GM23338 (cell line): ENCODE results near the gene PPM1L. TPM values are rescaled to one million over a fixed set of nuclear protein-coding genes. Genes with fewer than 3 reads are reported as not detected.

Source experiments
- ATAC-seq: fragments of 200-7000 bp; cut with Tn5 transposase; 3 replicates; pipeline ENCODE4 v1.9.1; 2020
- DNase-seq: peaks from one replicate; pipeline ENCODE4 v3.0.0-alpha.2; 2015; ENCODE audit warnings: low spot score
- H2AFZ ChIP-seq: fragments of 200-600 bp; sonication (generic); 2 replicates; pipeline ENCODE4 v1.8.0; 2016; ENCODE audit warnings: antibody characterized with exemption, mild to moderate bottlenecking, moderate library complexity
- H3F3A ChIP-seq: fragments of 200-600 bp; sonication (generic); replicated peaks from 2 replicates; pipeline ENCODE4 v1.8.0; 2017; ENCODE audit warnings: antibody characterized with exemption, mixed run types, low read depth
- H3K27ac ChIP-seq: fragments of 200-600 bp; sonication (generic); 2 replicates; pipeline ENCODE4 v1.6.1; 2016; ENCODE audit warnings: low read depth
- H3K27me3 ChIP-seq: fragments of 200-600 bp; sonication (generic); 2 replicates; pipeline ENCODE4 v1.8.0; 2016; ENCODE audit warnings: mild to moderate bottlenecking, mixed run types, moderate library complexity; ENCODE audit not compliant: insufficient read depth
- H3K36me3 ChIP-seq: fragments of 200-600 bp; sonication (generic); 2 replicates; pipeline ENCODE4 v1.8.0; 2016; ENCODE audit warnings: mild to moderate bottlenecking; ENCODE audit not compliant: insufficient read depth
- H3K4me1 ChIP-seq: fragments of 200-600 bp; sonication (generic); 2 replicates; pipeline ENCODE4 v1.8.0; 2016; ENCODE audit warnings: mild to moderate bottlenecking, moderate library complexity; ENCODE audit not compliant: insufficient read depth
- H3K4me2 ChIP-seq: fragments of 200-600 bp; sonication (generic); 2 replicates; pipeline ENCODE4 v1.7.1; 2017; ENCODE audit warnings: mixed run types
- H3K4me3 ChIP-seq: fragments of 200-600 bp; sonication (generic); 2 replicates; pipeline ENCODE4 v1.6.1; 2016; ENCODE audit warnings: mixed run types
- H3K79me2 ChIP-seq: fragments of 200-600 bp; sonication (generic); replicated peaks from 2 replicates; pipeline ENCODE4 v1.8.0; 2017; ENCODE audit warnings: mild to moderate bottlenecking; ENCODE audit not compliant: insufficient read depth
- H3K9me2 ChIP-seq: fragments of 200-600 bp; sonication (generic); 2 replicates; pipeline ENCODE4 v1.8.0; 2017; ENCODE audit not compliant: insufficient read depth
- H4K20me1 ChIP-seq: fragments of 200-600 bp; sonication (generic); replicated peaks from 2 replicates; pipeline ENCODE4 v1.8.0; 2017; ENCODE audit warnings: mild to moderate bottlenecking; ENCODE audit not compliant: insufficient read depth
- H3K27ac Mint-ChIP-seq: 2 replicates; pipeline ENCODE4 v1.8.0; 2020; ENCODE audit warnings: inconsistent platforms, mild to moderate bottlenecking, moderate library complexity, mixed read lengths
- H3K27me3 Mint-ChIP-seq: 3 replicates; pipeline ENCODE4 v1.8.0; 2022; ENCODE audit warnings: low read depth, mild to moderate bottlenecking, moderate library complexity, mixed read lengths, inconsistent platforms; ENCODE audit not compliant: insufficient read depth, poor library complexity
- H3K36me3 Mint-ChIP-seq: 3 replicates; pipeline ENCODE4 v1.8.0; 2021; ENCODE audit warnings: low read depth, mild to moderate bottlenecking, inconsistent platforms, moderate library complexity, mixed read lengths
- H3K4me1 Mint-ChIP-seq: 3 replicates; pipeline ENCODE4 v1.8.0; 2020; ENCODE audit warnings: mild to moderate bottlenecking, inconsistent platforms, mixed read lengths
- H3K4me3 Mint-ChIP-seq: 3 replicates; pipeline ENCODE4 v1.8.0; 2021; ENCODE audit warnings: moderate library complexity, mild to moderate bottlenecking, inconsistent platforms, mixed read lengths
- H3K9me3 Mint-ChIP-seq: 3 replicates; pipeline ENCODE4 v1.8.0; 2020; ENCODE audit warnings: moderate library complexity, mild to moderate bottlenecking, inconsistent platforms, mixed read lengths
- CREB1 ChIP-seq: fragments of 250-450 bp; sonication (Bioruptor Pico); IDR thresholded peaks from 2 replicates; pipeline ENCODE4 v1.5.0; 2020; ENCODE audit warnings: low read depth, mild to moderate bottlenecking, moderate library complexity
- EZH2 ChIP-seq: fragments of 200-600 bp; sonication (generic); IDR thresholded peaks from one replicate; pipeline ENCODE4 v1.8.0; 2017; ENCODE audit warnings: antibody characterized with exemption, mild to moderate bottlenecking, low read depth; ENCODE audit not compliant: unreplicated experiment
- EZH2phosphoT487 ChIP-seq: fragments of 200-600 bp; sonication (generic); IDR thresholded peaks from one replicate; pipeline ENCODE4 v1.8.1; 2018; ENCODE audit warnings: antibody characterized with exemption; ENCODE audit not compliant: unreplicated experiment
- NANOG ChIP-seq: IDR thresholded peaks from 2 replicates; pipeline ENCODE4 v1.6.1; 2016; ENCODE audit warnings: antibody characterized with exemption, borderline replicate concordance
- STAT1 ChIP-seq: IDR thresholded peaks from one replicate; pipeline ENCODE4 v1.6.1; 2016; ENCODE audit warnings: antibody characterized with exemption; ENCODE audit not compliant: unreplicated experiment
- ZNF114 ChIP-seq: fragments of 250-450 bp; sonication (Bioruptor Pico); IDR thresholded peaks from 2 replicates; pipeline ENCODE4 v1.5.0; 2020; ENCODE audit warnings: mild to moderate bottlenecking, moderate library complexity
- ZNF462 ChIP-seq: fragments of 250-450 bp; sonication (Bioruptor Pico); IDR thresholded peaks from 2 replicates; pipeline ENCODE4 v1.5.0; 2020; ENCODE audit warnings: mild to moderate bottlenecking, moderate library complexity
- polyA plus RNA-seq: library from polyadenylated mRNA; unstranded; fragments of >200 nt; fragmentation: Nextera tagmentation; extraction: Ambion mirVana; gene quantifications from 2 replicates; pipeline ENCODE4 v1.2.1, GENCODE V29; 2016
- total RNA-seq: library from RNA; depleted of rRNA; stranded (reverse); fragments of >200 nt; shearing (Covaris generic); gene quantifications from 2 replicates; pipeline ENCODE4 v1.2.3, GENCODE V29; 2014

Gene PPM1L
- total and polyA plus RNA-seq, 2 experiments from 2014 or later, result 3.9 to 26.4 TPM

GRCh38 chr3:160779040-160779439 is 23.0 kb downstream of the PPM1L start (continued):
- TF ChIP-seq ZNF462 (CRISPR knock-in tag), result no peak

GRCh38 chr3:160780245-160780644 is 24.2 kb downstream of the PPM1L start:
- no peak for TF ChIP-seq STAT1
- TF ChIP-seq ZNF114 (CRISPR knock-in tag), result no peak
- TF ChIP-seq ZNF462 (CRISPR knock-in tag), result no peak
- no peak for TF ChIP-seq EZH2
- no peak for TF ChIP-seq CREB1 (CRISPR knock-in tag)
- no peak for TF ChIP-seq EZH2phosphoT487
- no peak for TF ChIP-seq NANOG
- peaks cover 20% of the 10 kb centered on the region for H3K4me1 Mint-ChIP-seq
- Histone ChIP-seq H3K9me2 (no peaks in the 10 kb centered on the region), H3K4me1 (peaks cover 3% of the 10 kb centered on the region), H3K79me2 (peaks cover 9% of the 10 kb centered on the region), H2AFZ (no peak overlapping the region), H4K20me1 (0 out of 2 replicates have a peak, but pooled peaks cover 2% of the 10 kb centered on the region), H3K36me3 (no peaks in the 10 kb centered on the region), H3K27me3 (no peaks in the 10 kb centered on the region), H3F3A (no peaks in the 10 kb centered on the region), H3K4me3 (no peak overlapping the region), H3K27ac (no peak overlapping the region), H3K4me2 (no peak overlapping the region)
- peaks cover 2% of the 10 kb centered on the region for H3K27me3 Mint-ChIP-seq
- H3K9me3 Mint-ChIP-seq, result no peaks in the 10 kb centered on the region
- ATAC-seq, result no peak
- H3K36me3 Mint-ChIP-seq, result no peaks in the 10 kb centered on the region
- peak overlapping the region; percentile 30; the same call in 1 of the 2 replicates for H3K27ac Mint-ChIP-seq
- H3K4me3 Mint-ChIP-seq, result no peak overlapping the region
- no peak for DNase-seq
